GM06990 (cell line): ENCODE data around the gene EFS.

ENCODE experiments used
- DNase-seq: peaks from one replicate; pipeline ENCODE4 v3.0.0-alpha.2; 2011; ENCODE audit not compliant: insufficient read length; ENCODE audit errors: extremely low read depth
- H3K27me3 ChIP-seq: replicated peaks from 2 replicates; pipeline ENCODE4 v1.6.0; 2011; ENCODE audit warnings: low read length; ENCODE audit not compliant: control insufficient read depth, insufficient read depth
- H3K36me3 ChIP-seq: 2 replicates; pipeline ENCODE4 v1.5.1; 2011; ENCODE audit warnings: low read length; ENCODE audit not compliant: control insufficient read depth, insufficient read depth
- H3K4me3 ChIP-seq: replicated peaks from 2 replicates; pipeline ENCODE4 v1.5.1; 2011; ENCODE audit warnings: low read depth, mild to moderate bottlenecking, control low read depth, low read length
- CTCF ChIP-seq: IDR thresholded peaks from 2 replicates; pipeline ENCODE4 v1.5.1; 2011; ENCODE audit warnings: low read length, control low read depth, mild to moderate bottlenecking, inconsistent platforms; ENCODE audit not compliant: insufficient read depth, poor library complexity, severe bottlenecking

EFS gene

DNA sequence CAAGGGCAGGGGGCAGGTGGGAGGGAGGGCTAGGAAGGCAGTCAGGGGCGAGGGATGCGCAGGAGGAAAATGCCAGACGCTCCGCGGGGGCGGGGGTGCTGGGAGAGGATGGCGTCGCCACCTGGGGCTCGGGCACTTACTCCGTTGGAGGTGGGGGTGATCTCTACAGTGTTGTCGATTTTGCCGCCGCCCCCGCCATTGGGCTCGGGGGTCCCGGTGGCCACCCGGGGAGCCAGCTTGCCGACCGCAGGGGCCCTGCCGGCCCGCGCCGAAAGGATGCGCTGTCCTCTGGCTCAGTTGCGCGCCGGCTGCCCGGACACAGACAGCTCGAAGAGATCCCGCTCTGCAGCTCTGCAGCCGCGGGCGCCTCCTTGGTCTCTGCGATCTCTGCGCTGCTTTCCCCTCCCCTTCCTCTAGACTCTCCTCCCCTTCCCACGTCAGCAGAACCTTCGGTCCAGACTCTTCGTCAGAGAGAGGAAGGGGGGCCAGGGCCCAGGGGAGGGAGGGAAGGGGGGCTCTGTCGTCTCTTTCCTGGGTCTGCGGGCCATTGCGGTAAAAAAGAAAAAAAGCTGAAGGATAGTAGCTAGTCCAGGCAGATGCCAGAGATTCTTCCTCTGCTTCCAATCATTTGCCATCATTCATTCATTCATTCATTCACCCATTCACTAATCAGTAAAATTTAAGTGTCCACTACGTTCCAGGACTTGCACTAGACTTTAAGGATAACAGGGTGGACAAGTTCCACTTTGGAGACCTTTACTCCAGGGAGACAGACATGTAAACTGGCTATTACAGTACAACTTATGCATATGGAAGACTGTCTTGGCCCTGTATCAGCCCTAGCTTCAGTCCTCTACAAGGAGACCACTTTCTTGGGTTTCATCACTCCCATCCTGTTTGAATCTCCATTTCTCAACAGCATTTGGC lies 12.2 kb downstream of the EFS start, which contains the start of gene SLC22A17:
SLC22A17 (minus strand) TSS at position 382 of the 927 bp plus-strand sequence.
- peaks cover 7% of the 10 kb centered on the region for H3K27me3 ChIP-seq
- no peaks in the 10 kb centered on the region for H3K36me3 ChIP-seq
- no peak for TF ChIP-seq CTCF
- peak within 1 kb of the TSS; percentile 19; the same call in 1 of the 2 replicates for H3K4me3 ChIP-seq
- DNase-seq, result no peak

- no peak for TF ChIP-seq CTCF
- no peak for DNase-seq
- no peak overlapping the region; the same call in 1 of the 2 replicates for H3K4me3 ChIP-seq
- peaks cover 7% of the 10 kb centered on the region for H3K27me3 ChIP-seq
- no peaks in the 10 kb centered on the region for H3K36me3 ChIP-seq
Observed at GRCh38 chr14:23351681-23352505, 13.1 kb downstream of the EFS start.

DNA sequence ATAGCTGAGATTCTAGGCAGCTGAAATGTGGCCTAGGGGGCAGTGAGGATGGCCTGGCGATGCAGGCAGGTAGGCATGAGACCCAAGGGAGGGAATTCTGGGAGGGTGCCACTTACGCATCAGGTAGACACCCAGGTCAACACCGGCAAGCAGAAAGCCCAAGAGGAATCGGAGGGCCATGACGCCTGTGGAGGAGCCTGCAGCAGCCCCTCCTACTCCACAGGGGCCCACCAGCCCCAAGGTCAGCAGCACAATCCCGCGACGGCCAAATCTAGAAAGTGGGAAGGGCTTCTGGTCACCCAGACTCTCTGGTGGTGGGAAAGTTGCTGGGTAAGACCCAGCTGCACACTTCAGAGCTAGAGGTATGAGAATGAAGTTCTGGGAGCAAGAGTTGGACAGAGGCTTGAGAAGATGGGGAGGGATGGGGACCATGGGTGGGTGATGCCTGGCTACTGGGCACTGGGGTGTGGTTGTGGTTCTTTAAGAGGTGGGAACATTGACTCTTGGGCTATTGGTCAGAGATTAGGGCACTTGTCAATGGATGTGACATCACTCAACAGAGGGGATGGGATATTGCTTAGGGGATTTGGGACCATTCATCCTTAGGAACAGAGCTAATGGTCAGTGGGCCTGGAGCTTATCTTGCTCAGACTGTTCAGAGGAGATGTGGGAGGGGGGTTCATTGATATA lies 15.7 kb downstream of the EFS start:
- Histone ChIP-seq H3K36me3 (no peaks in the 10 kb centered on the region), H3K4me3 (no peak overlapping the region), H3K27me3 (peaks cover 6% of the 10 kb centered on the region)
- no peak for DNase-seq
- no peak for TF ChIP-seq CTCF

- no peak for TF ChIP-seq CTCF
- DNase-seq, result no peak
- Histone ChIP-seq H3K36me3 (no peaks in the 10 kb centered on the region), H3K4me3 (no peak overlapping the region), H3K27me3 (peaks cover 2% of the 10 kb centered on the region)
Observed at GRCh38 chr14:23348297-23348655, 16.7 kb downstream of the EFS start.

DNA sequence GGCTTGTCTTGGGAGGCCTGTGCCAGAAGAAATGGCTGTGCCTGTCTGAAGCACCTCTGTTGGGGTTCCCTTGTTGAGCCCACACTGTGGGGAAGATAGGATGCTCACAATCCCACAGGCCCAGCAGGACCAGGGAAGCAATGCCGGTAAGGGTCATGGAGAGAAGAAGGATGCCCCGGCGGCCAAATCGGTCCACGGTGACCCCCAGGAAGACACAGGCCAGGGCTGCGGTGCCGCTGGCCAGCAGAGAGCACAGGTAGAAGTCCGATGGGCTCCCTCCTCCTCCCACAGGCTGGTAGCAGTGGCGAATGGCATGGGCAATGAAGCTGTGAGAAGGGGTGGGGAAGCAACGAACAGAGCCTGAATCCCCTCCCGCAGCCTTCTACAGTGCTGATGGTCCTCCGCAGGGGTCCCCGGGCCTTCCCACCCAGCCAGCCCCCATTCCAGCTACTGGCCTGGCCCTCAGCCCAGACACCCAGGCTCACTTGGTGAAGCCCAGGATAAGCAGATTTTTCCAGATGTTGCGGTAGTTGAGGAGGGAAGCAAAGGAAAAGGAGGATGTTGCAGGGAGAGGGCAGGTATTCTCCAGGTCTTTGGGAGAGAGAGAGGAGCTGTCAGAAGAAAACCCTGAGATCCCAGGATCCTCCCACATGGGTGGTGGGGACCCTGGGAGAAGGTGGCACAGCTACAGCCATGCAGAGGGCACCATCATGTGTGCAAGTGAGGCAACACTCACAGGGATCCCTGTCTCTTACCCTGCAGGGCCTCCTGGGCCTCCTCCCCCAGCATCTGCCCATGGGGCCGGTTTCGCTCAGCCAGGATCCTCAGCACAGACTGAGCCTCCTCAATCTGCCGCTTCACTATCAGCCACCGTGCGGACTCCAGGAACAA lies 17.3 kb downstream of the EFS start:
- Histone ChIP-seq H3K4me3 (no peak overlapping the region), H3K27me3 (no peaks in the 10 kb centered on the region; the same call in 1 of the 2 replicates), H3K36me3 (no peaks in the 10 kb centered on the region)
- DNase-seq, result no peak
- TF ChIP-seq CTCF, result no peak
